Kasumi-1 (cell line): ENCODE data around the gene PEPD.

Experiments
- DNase-seq, 2 experiments: peaks; one replicate each; lab custom pipeline; 2025; lab: John Stamatoyannopoulos, UW

Gene PEPD

GRCh38 chr19:33458807-33459206, 62.8 kb downstream of the PEPD start:
- DNase-seq, result no peak

GRCh38 chr19:33458171-33458633, 63.4 kb downstream of the PEPD start:
- DNase-seq, result no peak

GRCh38 chr19:33456845-33457220, 64.8 kb downstream of the PEPD start:
- no peak for DNase-seq

- no peak for DNase-seq
Measured at GRCh38 chr19:33456076-33456844, 65.3 kb downstream of the PEPD start.

- DNase-seq, result no peak
Measured at GRCh38 chr19:33453265-33453664, 68.3 kb downstream of the PEPD start.

- no peak for DNase-seq
Measured at GRCh38 chr19:33450689-33451088, 70.9 kb downstream of the PEPD start.

- no peak for DNase-seq
Measured at GRCh38 chr19:33449799-33450198, 71.8 kb downstream of the PEPD start.

GRCh38 chr19:33448159-33448516, 73.5 kb downstream of the PEPD start:
- DNase-seq, result no peak

- DNase-seq, result no peak
Measured at GRCh38 chr19:33447336-33448158, 74.0 kb downstream of the PEPD start.

GRCh38 chr19:33446330-33447293, 75.0 kb downstream of the PEPD start:
- DNase-seq, result no peak

- DNase-seq, result no peak
Measured at GRCh38 chr19:33445442-33446329, 75.9 kb downstream of the PEPD start.

GRCh38 chr19:33444562-33445441, 76.8 kb downstream of the PEPD start:
- DNase-seq, result no peak

GRCh38 chr19:33443638-33444561, 77.7 kb downstream of the PEPD start:
- DNase-seq, result no peak

- no peak for DNase-seq
Measured at GRCh38 chr19:33442706-33443105, 78.9 kb downstream of the PEPD start.

- no peak for DNase-seq
Measured at GRCh38 chr19:33441828-33442227, 79.8 kb downstream of the PEPD start.

- no peak for DNase-seq
Measured at GRCh38 chr19:33441277-33441699, 80.3 kb downstream of the PEPD start.

GRCh38 chr19:33440682-33441081, 80.9 kb downstream of the PEPD start:
- no peak for DNase-seq

GRCh38 chr19:33440241-33440640, 81.3 kb downstream of the PEPD start:
- no peak for DNase-seq
